Testis (tissue), 3 donors: Measurements from ENCODE around the gene PEX26. TPM values are rescaled to one million over a fixed set of nuclear protein-coding genes. Genes with fewer than 3 reads are reported as not detected.

Experiments used
- DNase-seq: peaks from one replicate; pipeline ENCODE4 v3.0.0-alpha.2; 2019
- H3K27ac ChIP-seq, 2 donors: fragments of 200-600 bp; sonication (generic); one replicate each; pipeline ENCODE4 v1.5.1; 2019
- H3K27me3 ChIP-seq: fragments of 200-600 bp; sonication (generic); one replicate; pipeline ENCODE4 v1.5.1; 2019
- H3K36me3 ChIP-seq: fragments of 200-600 bp; sonication (generic); one replicate; pipeline ENCODE4 v1.5.1; 2017; ENCODE audit warnings: low read depth; ENCODE audit errors: missing control alignments
- H3K4me1 ChIP-seq: fragments of 200-600 bp; sonication (generic); one replicate; pipeline ENCODE4 v1.5.1; 2019
- H3K4me3 ChIP-seq, 2 donors: fragments of 200-600 bp; sonication (generic); one replicate each; pipeline ENCODE4 v1.5.1; 2017 to 2019
- H3K9me3 ChIP-seq: fragments of 200-600 bp; sonication (generic); one replicate; pipeline ENCODE4 v1.5.1; 2017
- POLR2A ChIP-seq: fragments of 450-650 bp; IDR thresholded peaks from one replicate; pipeline ENCODE4 v1.6.1; 2017; ENCODE audit warnings: antibody characterized with exemption, mild to moderate bottlenecking, moderate library complexity
- WGBS, 2 donors: methylation state at CpG; one replicate each; pipeline ENCODE4 v1.1.5; 2018; 5-methylcytosine and 5-hydroxymethylcytosine counted together
- intact Hi-C: fragments of 100-400 bp; cut with DNase I; formaldehyde crosslinking; loops from one replicate; pipeline ENCODE4 v1.15.1; 2023; ENCODE audit warnings: low total_unique reads
- polyA plus RNA-seq: library from polyadenylated mRNA; stranded (reverse); fragments of 350-450 nt; fragmentation: Illumina TruSeq; extraction: RNeasy Lipid Tissue Mini Kit (QIAGEN cat#74804); gene quantifications from one replicate; pipeline ENCODE4 v1.2.3, GENCODE V29; 2014; ENCODE audit warnings: low read depth, low replicate concordance; ENCODE audit not compliant: insufficient read depth
- total RNA-seq, 2 donors: library from RNA; depleted of rRNA; stranded (reverse); fragments of >200 nt; gene quantifications; one replicate each; pipeline ENCODE4 v1.2.3, GENCODE V29; 2016
- TF ChIP-seq, protein P1 (sequence below), 3 experiments: fragments of 450-650 bp in 2 of 3; fragments of 200-600 bp in 1 of 3; sonication (generic) in 1 of 3; IDR thresholded peaks; one replicate each; pipeline ENCODE4 v1.5.1; 2016 to 2019; ENCODE audit warnings: antibody characterized with exemption in 3 of 3, mild to moderate bottlenecking in 2 of 3, moderate library complexity in 1 of 3

The PEX26 gene
- total and polyA plus RNA-seq, 3 donors from 2014 or later = 16.8 to 33.4 (median 29.1) TPM

DNA sequence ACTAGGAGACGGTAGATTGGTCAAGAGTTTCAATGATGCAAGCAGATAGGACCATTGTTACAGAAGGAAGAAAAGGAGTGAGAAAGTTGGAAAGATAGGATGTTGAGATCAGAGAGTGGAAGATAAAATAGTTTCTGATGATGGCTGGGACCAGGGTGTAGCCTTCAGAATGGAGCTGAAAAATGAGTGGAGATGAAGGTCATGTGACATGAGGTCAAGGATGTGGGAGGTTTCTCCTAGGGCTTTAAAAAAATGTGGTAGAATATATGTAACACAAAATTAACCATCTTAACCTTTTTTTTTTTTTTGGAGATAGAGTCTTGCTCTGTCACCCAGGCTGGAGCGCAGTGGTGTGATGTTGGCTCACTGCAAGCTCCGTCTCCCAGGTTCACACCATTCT lies 18.3 kb upstream of the PEX26 start:
- 89 to 93% methylated on average over 3 of the region's 3 CpGs for WGBS, 2 donors
- Histone ChIP-seq H3K4me1 (peaks cover 25% of the 10 kb centered on the region), H3K27ac (no peak overlapping the region), H3K27me3 (no peaks in the 10 kb centered on the region), H3K36me3 (no peaks in the 10 kb centered on the region), H3K4me3 (no peak overlapping the region), H3K9me3 (no peaks in the 10 kb centered on the region)
- no peak for DNase-seq
- TF ChIP-seq, protein P1, sequence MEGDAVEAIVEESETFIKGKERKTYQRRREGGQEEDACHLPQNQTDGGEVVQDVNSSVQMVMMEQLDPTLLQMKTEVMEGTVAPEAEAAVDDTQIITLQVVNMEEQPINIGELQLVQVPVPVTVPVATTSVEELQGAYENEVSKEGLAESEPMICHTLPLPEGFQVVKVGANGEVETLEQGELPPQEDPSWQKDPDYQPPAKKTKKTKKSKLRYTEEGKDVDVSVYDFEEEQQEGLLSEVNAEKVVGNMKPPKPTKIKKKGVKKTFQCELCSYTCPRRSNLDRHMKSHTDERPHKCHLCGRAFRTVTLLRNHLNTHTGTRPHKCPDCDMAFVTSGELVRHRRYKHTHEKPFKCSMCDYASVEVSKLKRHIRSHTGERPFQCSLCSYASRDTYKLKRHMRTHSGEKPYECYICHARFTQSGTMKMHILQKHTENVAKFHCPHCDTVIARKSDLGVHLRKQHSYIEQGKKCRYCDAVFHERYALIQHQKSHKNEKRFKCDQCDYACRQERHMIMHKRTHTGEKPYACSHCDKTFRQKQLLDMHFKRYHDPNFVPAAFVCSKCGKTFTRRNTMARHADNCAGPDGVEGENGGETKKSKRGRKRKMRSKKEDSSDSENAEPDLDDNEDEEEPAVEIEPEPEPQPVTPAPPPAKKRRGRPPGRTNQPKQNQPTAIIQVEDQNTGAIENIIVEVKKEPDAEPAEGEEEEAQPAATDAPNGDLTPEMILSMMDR (IDR thresholded peaks at IDR 0.05) = no peak
- no peak for TF ChIP-seq POLR2A
- intact Hi-C loops = no loop called here

DNA sequence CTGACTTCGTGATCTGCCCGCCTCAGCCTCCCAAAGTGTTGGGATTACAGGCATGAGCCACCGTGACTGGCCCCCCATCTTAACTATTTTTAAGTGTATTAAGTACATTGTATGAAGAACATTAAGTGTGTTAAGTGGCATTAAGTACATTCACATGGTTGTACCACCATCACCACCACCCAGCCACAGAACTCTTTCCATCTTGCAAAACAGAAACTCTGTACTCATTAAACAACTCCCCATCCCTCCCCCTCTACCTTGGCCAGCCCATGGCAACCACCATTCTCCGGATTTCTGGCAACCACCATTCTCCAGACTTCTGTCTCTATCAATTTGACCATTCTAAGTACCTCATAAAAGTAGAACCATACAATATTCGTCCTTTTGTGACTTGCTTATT lies 17.8 kb upstream of the PEX26 start:
- no peak overlapping the region for H3K27ac ChIP-seq
- no peak overlapping the region for H3K4me3 ChIP-seq
- H3K27me3 ChIP-seq = no peaks in the 10 kb centered on the region
- no peaks in the 10 kb centered on the region for H3K9me3 ChIP-seq
- no peak for TF ChIP-seq POLR2A
- TF ChIP-seq, protein P1 (IDR thresholded peaks at IDR 0.05) = no peak
- H3K36me3 ChIP-seq = no peaks in the 10 kb centered on the region
- DNase-seq = no peak
- WGBS, 2 donors = 86 to 93% methylated on average over 5 of the region's 5 CpGs
- intact Hi-C loops = no loop called here
- peaks cover 25% of the 10 kb centered on the region for H3K4me1 ChIP-seq

DNA sequence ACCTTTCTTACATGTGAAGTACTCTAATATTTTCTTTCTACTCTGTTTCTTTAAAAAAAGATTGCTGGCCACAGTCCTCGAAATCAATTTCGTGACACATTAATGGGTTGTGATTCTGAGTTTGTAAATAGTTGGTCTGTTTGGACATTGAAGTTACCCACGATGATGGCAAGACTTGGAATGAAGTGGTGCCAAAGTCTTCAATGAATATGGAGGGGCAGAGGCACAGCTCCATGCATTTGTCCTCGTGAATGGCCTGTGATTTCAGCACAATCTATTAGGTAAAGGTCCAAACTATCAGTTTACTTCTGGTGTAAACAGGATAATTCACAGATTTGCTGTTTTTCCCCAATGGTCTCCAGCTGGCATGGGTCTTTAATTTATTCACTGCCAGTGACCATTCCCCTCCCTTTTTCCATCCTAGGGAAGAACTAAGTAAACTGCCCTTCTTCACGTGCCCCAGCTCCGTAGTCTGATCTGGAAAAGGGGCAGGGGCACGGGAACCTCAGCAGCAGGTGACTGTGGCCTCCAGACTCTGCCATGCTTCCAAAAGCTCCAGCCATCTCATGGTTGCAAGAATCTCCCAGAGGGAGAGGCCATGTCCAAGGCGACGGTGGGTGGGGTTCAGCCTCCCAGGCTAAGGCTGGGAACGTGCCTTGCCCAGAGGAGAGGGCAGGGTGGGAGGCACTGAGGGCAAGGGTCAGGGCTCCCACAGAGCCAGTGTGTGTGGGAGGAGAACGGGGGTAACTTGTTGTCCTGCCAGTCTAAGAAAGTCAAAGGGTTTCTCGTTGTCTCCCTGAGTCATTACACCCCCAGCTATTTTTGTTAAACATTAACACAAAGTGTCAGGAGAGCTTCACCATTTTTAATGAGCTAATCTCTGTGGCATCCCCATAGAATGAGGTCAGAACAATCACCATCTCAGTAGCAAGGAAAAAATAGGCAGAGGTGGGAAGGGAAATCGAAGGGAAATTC lies 16.9 kb upstream of the PEX26 start:
- Histone ChIP-seq H3K4me1 (peaks cover 23% of the 10 kb centered on the region), H3K4me3 (no peak overlapping the region), H3K9me3 (no peaks in the 10 kb centered on the region), H3K36me3 (no peaks in the 10 kb centered on the region), H3K27me3 (no peaks in the 10 kb centered on the region), H3K27ac (no peak overlapping the region)
- intact Hi-C loops = no loop called here
- WGBS, 2 donors = 76 to 84% methylated on average over 11 to 13 of the region's 13 CpGs
- TF ChIP-seq, protein P1 (IDR thresholded peaks at IDR 0.05) = no peak
- TF ChIP-seq POLR2A = no peak
- DNase-seq = no peak

DNA sequence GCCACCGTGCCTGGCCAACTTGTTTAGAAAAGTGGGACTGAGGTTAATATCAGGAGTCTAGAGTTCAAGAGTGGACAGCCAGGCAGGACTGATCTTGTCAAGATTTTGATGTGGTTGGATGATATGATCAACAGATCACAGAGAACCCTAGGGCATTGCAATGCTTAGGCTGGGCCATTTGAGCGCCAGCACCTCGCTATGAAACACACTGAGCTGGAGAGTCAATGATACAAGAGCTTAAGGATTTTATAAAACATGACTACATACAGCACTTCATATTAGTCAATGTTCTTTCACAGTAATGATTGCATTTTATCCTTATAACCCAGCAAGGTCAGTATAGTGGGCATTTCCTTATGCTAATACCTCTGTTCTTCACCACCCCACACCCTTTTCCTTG lies 15.4 kb upstream of the PEX26 start:
- WGBS, 2 donors = 97 to 100% methylated on average over 3 of the region's 3 CpGs
- Histone ChIP-seq H3K27ac (no peak overlapping the region), H3K36me3 (no peaks in the 10 kb centered on the region), H3K4me3 (no peak overlapping the region), H3K9me3 (no peaks in the 10 kb centered on the region), H3K4me1 (peaks cover 11% of the 10 kb centered on the region), H3K27me3 (no peaks in the 10 kb centered on the region)
- intact Hi-C loops = no loop called here
- TF ChIP-seq, protein P1 (IDR thresholded peaks at IDR 0.05) = no peak
- no peak for TF ChIP-seq POLR2A
- no peak for DNase-seq
